GM12872 (cell line): ENCODE results near the gene SEMA3D.

Experiments used
- TF ChIP-seq, protein P1 (sequence below): IDR thresholded peaks from 3 replicates; pipeline ENCODE4 v1.5.1; 2011; ENCODE audit warnings: low read depth, mild to moderate bottlenecking, low read length, moderate library complexity; ENCODE audit not compliant: insufficient read depth

Gene SEMA3D

GRCh38 chr7:85023916-85024315, 162.9 kb downstream of the SEMA3D start:
- TF ChIP-seq, protein P1, sequence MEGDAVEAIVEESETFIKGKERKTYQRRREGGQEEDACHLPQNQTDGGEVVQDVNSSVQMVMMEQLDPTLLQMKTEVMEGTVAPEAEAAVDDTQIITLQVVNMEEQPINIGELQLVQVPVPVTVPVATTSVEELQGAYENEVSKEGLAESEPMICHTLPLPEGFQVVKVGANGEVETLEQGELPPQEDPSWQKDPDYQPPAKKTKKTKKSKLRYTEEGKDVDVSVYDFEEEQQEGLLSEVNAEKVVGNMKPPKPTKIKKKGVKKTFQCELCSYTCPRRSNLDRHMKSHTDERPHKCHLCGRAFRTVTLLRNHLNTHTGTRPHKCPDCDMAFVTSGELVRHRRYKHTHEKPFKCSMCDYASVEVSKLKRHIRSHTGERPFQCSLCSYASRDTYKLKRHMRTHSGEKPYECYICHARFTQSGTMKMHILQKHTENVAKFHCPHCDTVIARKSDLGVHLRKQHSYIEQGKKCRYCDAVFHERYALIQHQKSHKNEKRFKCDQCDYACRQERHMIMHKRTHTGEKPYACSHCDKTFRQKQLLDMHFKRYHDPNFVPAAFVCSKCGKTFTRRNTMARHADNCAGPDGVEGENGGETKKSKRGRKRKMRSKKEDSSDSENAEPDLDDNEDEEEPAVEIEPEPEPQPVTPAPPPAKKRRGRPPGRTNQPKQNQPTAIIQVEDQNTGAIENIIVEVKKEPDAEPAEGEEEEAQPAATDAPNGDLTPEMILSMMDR, result no peak

DNA sequence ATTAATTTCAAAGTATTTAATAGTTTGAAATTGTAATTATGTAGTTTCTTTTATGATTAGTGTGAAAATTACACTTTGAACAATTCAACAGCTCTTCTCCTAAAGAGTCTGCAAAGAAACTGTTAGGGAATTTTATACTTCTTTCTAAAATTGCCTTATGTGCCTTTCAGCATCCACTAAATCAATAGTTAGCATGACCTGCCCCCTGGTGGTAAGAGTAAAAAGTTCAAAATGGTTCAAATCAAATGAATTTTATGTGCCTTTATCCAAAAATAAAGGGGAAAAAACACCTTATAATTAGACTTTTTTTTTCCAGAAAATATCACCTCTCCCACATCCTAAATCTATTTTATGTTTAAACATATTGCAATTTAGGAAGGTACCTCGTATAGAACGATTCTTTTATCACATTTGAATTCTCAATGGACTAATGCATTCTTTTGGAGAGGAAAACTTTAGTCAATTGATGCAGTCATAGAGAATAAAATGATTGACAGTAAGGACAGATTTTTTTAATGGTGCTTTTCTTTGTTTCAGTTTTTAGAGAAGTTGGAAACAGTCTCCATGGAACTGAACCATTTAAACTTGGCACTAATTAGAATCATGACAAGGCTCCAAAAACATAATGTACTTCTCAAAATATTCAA, 163.7 kb downstream of the SEMA3D start:
- TF ChIP-seq, protein P1, result peak; percentile 44; the same call in 2 of the 3 replicates

- TF ChIP-seq, protein P1, result no peak
Observed at GRCh38 chr7:85022064-85022697, 164.7 kb downstream of the SEMA3D start.

GRCh38 chr7:85021101-85021704, 165.7 kb downstream of the SEMA3D start:
- TF ChIP-seq, protein P1, result no peak

- TF ChIP-seq, protein P1, result no peak
Observed at GRCh38 chr7:85019778-85020177, 167.1 kb downstream of the SEMA3D start.

DNA sequence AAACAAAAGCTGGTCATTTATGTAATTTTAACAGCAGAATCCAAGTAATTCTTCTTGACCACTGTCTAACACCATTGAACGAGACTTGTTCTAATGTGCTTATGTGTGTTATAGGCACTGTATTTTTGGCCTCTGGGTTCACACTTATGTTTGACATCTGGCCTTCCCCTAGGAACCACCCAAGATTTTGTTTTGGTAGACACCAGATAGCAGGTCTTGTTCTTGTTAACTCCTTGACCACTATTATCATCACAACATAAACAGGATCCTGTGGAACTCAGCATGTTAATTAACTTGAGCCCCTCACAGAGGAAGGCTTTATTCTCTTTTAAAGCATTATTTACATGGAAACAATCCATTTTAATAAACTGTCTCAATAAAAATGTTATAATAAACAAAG, 167.7 kb downstream of the SEMA3D start:
- TF ChIP-seq, protein P1, result no peak

DNA sequence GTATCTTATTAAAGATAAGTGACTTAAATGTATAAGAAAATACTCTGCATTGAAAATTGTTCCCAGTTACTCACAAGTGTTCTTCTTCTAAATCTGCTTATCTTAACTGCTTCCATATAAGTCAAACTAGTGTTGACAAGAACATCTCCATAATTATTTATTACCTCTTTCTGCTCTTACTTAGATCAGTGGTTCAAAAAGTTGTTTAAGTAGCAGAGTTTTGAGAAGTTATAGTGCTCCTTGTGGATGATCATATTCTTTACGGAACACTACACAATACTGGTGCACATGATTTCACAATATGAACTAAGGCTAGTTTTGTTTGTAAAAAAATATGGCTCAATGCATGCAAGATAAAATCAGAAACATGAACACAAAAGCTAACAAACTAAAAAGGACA, 168.4 kb downstream of the SEMA3D start:
- TF ChIP-seq, protein P1, result no peak
